Smooth muscle cell (in vitro differentiated cells): Measurements from ENCODE around the gene SERPINB1. TPM values are rescaled to one million over a fixed set of nuclear protein-coding genes. Genes with fewer than 3 reads are reported as not detected.

Experiments
- DNase-seq: peaks from one replicate; lab custom pipeline; 2025; ENCODE audit not compliant: unreplicated experiment; lab: John Stamatoyannopoulos, UW
- H2AFZ ChIP-seq: fragments of 200-600 bp; sonication (generic); 2 replicates; pipeline ENCODE4 v1.6.0; 2016; ENCODE audit warnings: antibody characterized with exemption, low read depth, mild to moderate bottlenecking
- H3F3A ChIP-seq: fragments of 200-600 bp; sonication (generic); 2 replicates; pipeline ENCODE4 v1.6.0; 2017; ENCODE audit warnings: antibody characterized with exemption, low read depth
- H3K27ac ChIP-seq: fragments of 200-600 bp; sonication (generic); 2 replicates; pipeline ENCODE4 v1.5.1; 2016; ENCODE audit warnings: low read depth, mild to moderate bottlenecking
- H3K27me3 ChIP-seq: fragments of 200-600 bp; sonication (generic); 2 replicates; pipeline ENCODE4 v1.6.1; 2016; ENCODE audit warnings: low read depth, mild to moderate bottlenecking
- H3K36me3 ChIP-seq: fragments of 200-600 bp; sonication (generic); 2 replicates; pipeline ENCODE4 v1.5.1; 2016; ENCODE audit warnings: low read depth
- H3K4me1 ChIP-seq: fragments of 200-600 bp; sonication (generic); 2 replicates; pipeline ENCODE4 v1.5.1; 2016; ENCODE audit warnings: low read depth
- H3K4me2 ChIP-seq: fragments of 200-600 bp; sonication (generic); 2 replicates; pipeline ENCODE4 v1.6.0; 2016; ENCODE audit warnings: mild to moderate bottlenecking
- H3K4me3 ChIP-seq: fragments of 200-600 bp; sonication (generic); 2 replicates; pipeline ENCODE4 v1.5.1; 2016; ENCODE audit warnings: mild to moderate bottlenecking
- H3K79me2 ChIP-seq: fragments of 200-600 bp; sonication (generic); 2 replicates; pipeline ENCODE4 v1.6.0; 2016; ENCODE audit warnings: low read depth, mild to moderate bottlenecking
- H3K9ac ChIP-seq: fragments of 200-600 bp; sonication (generic); 2 replicates; pipeline ENCODE4 v1.6.0; 2016; ENCODE audit warnings: low read depth
- H3K9me3 ChIP-seq: fragments of 200-600 bp; sonication (generic); replicated peaks from 2 replicates; pipeline ENCODE4 v1.5.1; 2016; ENCODE audit warnings: low read depth
- H4K20me1 ChIP-seq: fragments of 200-600 bp; sonication (generic); 2 replicates; pipeline ENCODE4 v1.6.0; 2016; ENCODE audit warnings: low read depth
- CTCF ChIP-seq: fragments of 200-600 bp; sonication (generic); IDR thresholded peaks from 2 replicates; pipeline ENCODE4 v1.5.1; 2017; ENCODE audit warnings: borderline replicate concordance, mild to moderate bottlenecking, antibody characterized with exemption; ENCODE audit not compliant: insufficient read depth, poor library complexity, severe bottlenecking
- WGBS: methylation state at CpG from one replicate; pipeline ENCODE4 v1.1.7; 2016; ENCODE audit warnings: low lambda C conversion rate; 5-methylcytosine and 5-hydroxymethylcytosine counted together
- polyA plus RNA-seq: library from polyadenylated mRNA; unstranded; fragments of >200 nt; fragmentation: Nextera tagmentation; extraction: Ambion mirVana; gene quantifications from 2 replicates; pipeline ENCODE4 v1.2.1, GENCODE V29; 2016
- total RNA-seq: library from RNA; depleted of rRNA; stranded (reverse); fragments of >200 nt; gene quantifications from 2 replicates; pipeline ENCODE4 v1.2.3, GENCODE V29; 2014

The SERPINB1 gene
- total and polyA plus RNA-seq, 2 experiments from 2014 or later, result 10.5 to 17.7 TPM

- H3K4me1 ChIP-seq, result peaks cover 9% of the 10 kb centered on the region
- H3K4me2 ChIP-seq, result no peak overlapping the region
- H3K27me3 ChIP-seq, result no peaks in the 10 kb centered on the region
- no peak for DNase-seq
- H2AFZ ChIP-seq, result no peak overlapping the region
- no peak overlapping the region for H3K9ac ChIP-seq
- no peaks in the 10 kb centered on the region for H3K79me2 ChIP-seq
- no peak overlapping the region for H3K4me3 ChIP-seq
- H4K20me1 ChIP-seq, result no peaks in the 10 kb centered on the region
- no peak overlapping the region for H3K27ac ChIP-seq
- WGBS, result 98% methylated on average over 2 of the region's 2 CpGs
- no peak for TF ChIP-seq CTCF
- H3F3A ChIP-seq, result no peaks in the 10 kb centered on the region
- no peaks in the 10 kb centered on the region for H3K36me3 ChIP-seq
- no peaks in the 10 kb centered on the region for H3K9me3 ChIP-seq
Measured at GRCh38 chr6:2871953-2872352, 30.3 kb upstream of the SERPINB1 start.

DNA sequence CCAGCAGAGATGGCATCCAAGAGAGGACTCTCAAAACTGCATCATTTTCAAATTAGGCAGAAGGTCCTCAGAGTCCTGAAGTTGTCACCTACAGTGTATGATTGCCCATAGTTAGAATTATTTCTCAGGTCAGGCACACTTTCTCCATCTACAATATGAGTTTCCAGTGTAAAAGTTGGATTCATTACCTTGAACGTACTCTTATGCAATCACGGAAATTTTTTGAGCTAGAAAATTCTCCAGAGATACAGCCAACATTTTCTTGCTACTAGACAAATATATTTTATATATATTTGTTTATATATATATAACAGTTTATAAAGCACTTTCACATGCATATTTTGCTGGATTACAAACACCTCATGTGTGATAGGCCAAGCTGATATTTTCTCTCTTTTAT lies 29.4 kb upstream of the SERPINB1 start:
- Histone ChIP-seq H4K20me1 (no peaks in the 10 kb centered on the region), H3K27ac (no peak overlapping the region), H3K4me3 (no peak overlapping the region), H3K79me2 (no peaks in the 10 kb centered on the region), H3K36me3 (no peaks in the 10 kb centered on the region), H3K9me3 (no peaks in the 10 kb centered on the region), H2AFZ (no peak overlapping the region), H3F3A (no peaks in the 10 kb centered on the region), H3K4me1 (peaks cover 4% of the 10 kb centered on the region), H3K9ac (no peak overlapping the region), H3K4me2 (no peak overlapping the region), H3K27me3 (no peaks in the 10 kb centered on the region)
- DNase-seq, result no peak
- WGBS, result 83% methylated on average over 2 of the region's 2 CpGs
- TF ChIP-seq CTCF, result no peak

DNA sequence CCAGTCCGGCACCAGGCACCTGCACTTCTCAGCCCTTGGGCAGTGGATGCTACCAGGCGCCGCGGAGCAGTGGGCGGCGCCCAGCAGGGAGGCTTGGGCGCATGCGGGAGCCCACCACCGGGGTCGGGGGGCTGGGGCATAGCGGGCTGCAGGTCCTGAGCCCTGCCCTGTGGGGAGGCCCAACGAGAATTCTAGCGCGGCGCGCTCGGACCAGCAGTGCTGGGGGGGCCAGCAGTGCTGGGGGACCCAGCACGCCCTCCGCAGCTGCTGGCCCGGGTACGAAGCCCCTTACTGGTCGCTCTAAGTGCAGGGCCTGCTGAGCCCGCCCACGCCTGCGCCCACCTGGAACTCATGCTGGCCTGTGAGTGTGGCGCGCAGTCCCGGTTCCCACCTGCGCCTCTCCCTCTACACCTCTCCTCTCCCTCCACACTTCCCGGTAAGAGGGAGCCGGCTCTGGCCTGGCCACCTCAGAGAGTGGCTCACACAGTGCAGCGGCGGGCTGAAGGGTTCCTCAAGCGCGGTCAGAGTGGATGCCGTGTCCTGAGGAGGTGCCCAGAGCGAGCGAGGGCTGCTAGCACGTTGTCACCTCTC lies 28.5 kb upstream of the SERPINB1 start:
- Histone ChIP-seq H3K79me2 (no peaks in the 10 kb centered on the region), H3K4me2 (no peak overlapping the region), H3K27me3 (no peaks in the 10 kb centered on the region), H4K20me1 (no peaks in the 10 kb centered on the region), H3K9ac (no peak overlapping the region), H2AFZ (no peak overlapping the region), H3K4me3 (no peak overlapping the region), H3K4me1 (peaks cover 9% of the 10 kb centered on the region), H3K36me3 (no peaks in the 10 kb centered on the region), H3F3A (no peaks in the 10 kb centered on the region), H3K9me3 (no peaks in the 10 kb centered on the region), H3K27ac (no peak overlapping the region)
- no peak for TF ChIP-seq CTCF
- 94% methylated on average over 37 of the region's 39 CpGs for WGBS
- no peak for DNase-seq

GRCh38 chr6:2868637-2869036 lies 27.0 kb upstream of the SERPINB1 start:
- H3K4me1 ChIP-seq, result peaks cover 9% of the 10 kb centered on the region
- H3K4me2 ChIP-seq, result no peak overlapping the region
- no peak overlapping the region for H3K4me3 ChIP-seq
- no peak overlapping the region for H3K27ac ChIP-seq
- 77% methylated on average over 6 of the region's 6 CpGs for WGBS
- H3K9me3 ChIP-seq, result no peaks in the 10 kb centered on the region
- no peaks in the 10 kb centered on the region for H3K36me3 ChIP-seq
- H2AFZ ChIP-seq, result no peak overlapping the region
- H3K27me3 ChIP-seq, result no peaks in the 10 kb centered on the region
- DNase-seq, result no peak
- no peaks in the 10 kb centered on the region for H3K79me2 ChIP-seq
- TF ChIP-seq CTCF, result no peak
- H3F3A ChIP-seq, result no peaks in the 10 kb centered on the region
- no peaks in the 10 kb centered on the region for H4K20me1 ChIP-seq
- no peak overlapping the region for H3K9ac ChIP-seq
